ENCODE measurements around the gene EPO. TPM values are rescaled to one million over a fixed set of nuclear protein-coding genes. Genes with fewer than 3 reads are reported as not detected.

The EPO gene
- total RNA-seq, result not detected

DNA sequence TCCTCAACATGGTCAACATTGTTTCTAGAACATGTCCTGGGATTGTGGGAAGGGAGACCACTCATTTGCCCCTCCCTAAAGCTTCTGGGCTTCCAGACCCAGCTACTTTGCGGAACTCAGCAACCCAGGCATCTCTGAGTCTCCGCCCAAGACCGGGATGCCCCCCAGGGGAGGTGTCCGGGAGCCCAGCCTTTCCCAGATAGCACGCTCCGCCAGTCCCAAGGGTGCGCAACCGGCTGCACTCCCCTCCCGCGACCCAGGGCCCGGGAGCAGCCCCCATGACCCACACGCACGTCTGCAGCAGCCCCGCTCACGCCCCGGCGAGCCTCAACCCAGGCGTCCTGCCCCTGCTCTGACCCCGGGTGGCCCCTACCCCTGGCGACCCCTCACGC is at the start of gene EPO:
EPO (plus strand) TSS at position 190 of the 392 bp plus-strand sequence. CDS start 513 bp downstream, outside the sequence.
- no peak for ATAC-seq

DNA sequence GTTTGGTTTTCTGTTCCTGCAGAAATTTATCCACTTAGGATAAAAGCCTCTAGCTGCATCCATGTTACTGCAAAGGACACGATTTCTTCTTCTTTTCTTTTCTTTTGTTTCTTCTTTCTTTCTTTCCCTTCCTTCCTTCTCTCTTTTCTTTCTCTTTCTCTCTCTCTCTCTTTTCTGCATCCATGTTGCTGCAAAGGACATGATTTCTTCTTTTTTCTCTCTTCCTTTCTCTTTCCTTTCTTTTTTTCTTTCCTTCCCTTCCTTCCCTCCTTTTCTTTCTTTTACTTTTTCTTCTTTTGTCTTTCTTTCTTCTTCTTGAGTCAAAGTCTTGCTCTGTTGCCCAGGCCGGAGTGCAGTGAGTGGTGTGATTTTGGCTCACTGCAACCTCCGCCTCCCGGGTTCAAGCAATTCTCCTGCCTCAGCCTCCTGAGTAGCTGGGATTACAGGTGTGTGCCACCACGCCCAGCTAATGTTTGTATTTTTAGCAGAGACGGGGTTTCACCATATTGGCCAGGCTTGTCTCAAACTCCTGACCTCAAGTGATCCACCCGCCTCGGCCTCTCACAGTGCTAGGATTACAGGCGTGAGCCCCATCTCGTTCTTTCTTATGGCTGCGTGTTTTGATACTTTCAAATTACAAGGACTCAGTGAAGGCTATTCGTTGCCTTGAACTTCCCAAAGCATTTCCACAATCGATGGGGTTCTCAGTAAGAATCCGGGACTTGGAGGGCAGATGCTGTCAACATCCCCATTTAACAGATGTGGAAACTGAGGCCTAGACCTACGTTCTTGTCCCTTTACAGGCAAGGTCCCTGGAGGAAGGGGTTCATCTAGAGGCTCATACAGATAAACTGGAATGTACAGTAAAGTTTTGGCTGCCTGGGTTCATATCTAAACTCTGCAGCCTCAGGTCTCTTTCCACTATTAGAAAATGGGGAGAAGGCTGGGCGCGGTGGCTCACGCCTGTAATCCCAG is 48.6 kb upstream of the EPO start:
- ATAC-seq, result no peak

DNA sequence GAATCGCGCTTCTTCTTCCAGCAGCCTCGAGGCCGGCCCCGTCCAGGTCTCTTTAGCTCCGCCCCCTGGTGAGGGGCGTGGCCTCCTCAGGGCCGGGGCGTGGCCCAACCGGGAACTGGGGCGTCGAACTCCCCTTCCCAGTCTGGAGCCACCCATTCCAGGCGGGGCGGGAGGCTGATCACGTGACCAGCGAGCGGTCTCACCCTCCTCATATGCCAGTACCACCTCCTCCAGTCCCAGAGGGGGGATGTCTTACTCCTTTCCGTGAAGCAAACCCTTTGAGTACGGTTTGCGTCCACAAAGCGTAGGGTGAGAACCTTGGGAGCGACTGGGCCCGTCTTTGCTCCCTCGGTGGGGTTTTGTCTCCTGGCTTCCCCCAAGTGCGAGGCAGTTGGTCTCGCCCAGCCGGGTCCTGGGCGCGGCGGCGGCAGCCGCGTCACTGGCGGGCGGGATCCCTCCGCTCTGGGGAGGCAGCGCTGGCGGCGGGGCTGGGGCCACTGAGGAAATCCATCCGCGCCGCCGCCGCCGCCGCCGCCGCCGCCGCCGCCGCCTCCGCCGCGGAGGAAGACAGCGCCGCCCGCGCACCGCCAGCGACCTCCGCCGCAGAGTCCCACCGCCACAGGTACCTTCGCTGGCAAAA is 46.8 kb upstream of the EPO start, which contains the start of gene GNB2:
GNB2 (plus strand) TSS at position 439 of the 640 bp plus-strand sequence. CDS start 2,526 bp downstream, outside the sequence.
- peak; percentile 87 for ATAC-seq

DNA sequence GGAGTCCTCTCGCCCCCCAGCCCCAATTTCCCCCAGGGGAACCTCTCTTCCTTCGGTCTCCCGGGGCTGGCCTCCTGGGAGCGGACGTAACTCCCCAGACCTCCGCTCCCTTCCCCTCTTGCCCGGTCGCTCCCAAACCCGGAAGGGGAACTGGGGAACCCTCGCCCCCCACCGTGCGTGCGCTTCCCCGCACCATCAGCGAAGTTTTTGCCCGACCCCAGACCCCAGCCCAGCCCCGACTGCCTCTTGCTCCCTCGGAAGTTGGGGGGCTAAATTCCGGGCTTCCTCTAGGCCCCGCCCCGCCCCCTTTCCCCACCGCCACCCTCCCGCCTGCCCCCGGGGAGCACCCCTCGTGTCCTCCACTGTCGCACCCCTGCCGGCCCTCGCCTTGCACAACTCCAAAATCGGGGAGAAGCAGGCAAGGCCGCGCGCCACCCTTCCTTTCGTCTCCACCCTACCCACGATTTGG is 46.3 kb upstream of the EPO start:
- peak; percentile 0 for ATAC-seq

DNA sequence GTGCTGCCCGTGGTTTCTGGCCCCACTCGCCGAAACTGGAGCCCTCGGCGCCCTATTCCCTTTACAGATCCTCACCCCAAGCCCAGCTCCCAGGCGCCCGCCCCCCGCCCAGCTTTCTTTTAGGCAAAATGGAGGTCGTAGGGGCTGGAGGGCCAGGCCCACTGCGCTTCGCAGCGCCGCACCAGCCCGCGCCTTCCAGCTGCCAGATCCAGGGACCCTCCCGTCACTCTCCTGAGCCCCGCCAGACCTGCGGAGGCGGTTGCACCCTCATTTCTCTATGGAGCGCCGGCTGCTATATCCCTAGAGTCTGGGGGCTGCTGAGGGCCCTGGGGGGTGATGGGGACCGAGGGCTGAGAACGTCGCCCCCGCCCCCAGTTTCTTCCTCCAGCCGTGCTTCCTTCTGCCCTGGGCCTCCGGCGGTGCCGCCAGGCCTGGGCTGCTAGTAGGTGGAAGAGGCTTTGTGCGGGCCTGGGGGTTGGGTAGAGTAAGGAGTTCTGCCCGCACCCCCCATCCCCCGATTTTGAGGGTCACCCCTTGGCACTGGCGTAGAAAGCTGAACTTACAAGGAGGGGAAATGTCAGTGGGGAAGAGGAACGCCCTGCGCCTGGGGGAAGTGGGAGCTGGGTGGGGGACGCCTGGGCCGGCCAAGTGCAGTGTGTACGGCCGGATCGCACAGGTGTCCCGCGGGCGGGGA is 45.7 kb upstream of the EPO start:
- no peak for ATAC-seq

DNA sequence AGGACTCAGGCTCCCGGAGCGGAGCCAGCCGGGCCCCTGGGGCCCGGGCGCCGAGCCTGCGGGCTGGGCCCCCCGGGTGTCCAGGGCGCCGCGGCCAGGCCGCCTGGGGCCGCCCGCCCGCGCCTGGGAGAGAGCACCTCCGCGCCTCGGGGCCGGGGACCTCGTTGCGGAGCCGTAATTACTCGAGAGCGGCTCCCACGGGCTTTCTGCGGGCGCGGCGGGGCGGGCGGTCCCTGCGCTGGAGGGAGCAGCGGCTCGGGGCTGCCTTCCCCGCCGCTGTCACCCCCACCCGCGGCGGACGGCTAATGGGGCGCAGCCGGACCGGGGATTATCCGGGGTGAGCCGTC is 45.2 kb upstream of the EPO start:
- no peak for ATAC-seq

DNA sequence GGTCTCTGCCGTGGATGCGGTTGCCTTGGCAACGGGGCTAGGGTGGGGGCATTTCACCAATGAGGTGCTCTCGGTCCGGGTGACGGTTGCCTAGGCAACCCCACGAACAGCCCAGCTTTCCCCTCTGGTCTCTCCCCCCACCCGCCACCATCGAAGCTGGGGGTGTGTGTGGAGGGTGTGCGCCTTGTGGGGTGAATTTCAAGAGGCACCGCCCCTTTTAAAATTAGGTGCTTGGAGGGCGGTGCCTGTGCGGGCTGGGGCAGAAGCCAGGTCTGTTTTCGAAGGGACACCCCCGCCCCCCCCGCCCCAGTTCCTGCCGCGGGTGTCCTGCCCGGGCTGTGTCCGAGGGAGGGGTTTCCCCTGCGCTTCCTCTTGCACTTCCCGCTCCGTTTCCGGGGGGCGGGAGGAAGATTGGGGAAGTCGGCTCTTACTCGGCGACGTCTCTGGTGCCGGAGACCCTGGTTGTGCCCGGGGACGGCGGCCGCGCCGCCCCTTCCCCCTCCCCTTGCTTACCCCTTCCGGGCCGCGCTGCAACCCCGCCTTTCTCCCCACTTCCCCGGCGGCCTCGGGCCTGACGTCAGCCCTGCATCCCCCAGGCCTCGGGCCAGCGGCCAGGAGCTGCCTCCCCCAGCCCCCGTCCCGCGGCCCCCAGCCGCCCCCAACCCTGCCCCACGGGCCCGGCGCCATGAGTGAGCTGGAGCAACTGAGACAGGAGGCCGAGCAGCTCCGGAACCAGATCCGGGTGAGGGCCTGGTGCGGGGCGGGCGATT is 44.5 kb upstream of the EPO start:
- peak; percentile 51 for ATAC-seq

DNA sequence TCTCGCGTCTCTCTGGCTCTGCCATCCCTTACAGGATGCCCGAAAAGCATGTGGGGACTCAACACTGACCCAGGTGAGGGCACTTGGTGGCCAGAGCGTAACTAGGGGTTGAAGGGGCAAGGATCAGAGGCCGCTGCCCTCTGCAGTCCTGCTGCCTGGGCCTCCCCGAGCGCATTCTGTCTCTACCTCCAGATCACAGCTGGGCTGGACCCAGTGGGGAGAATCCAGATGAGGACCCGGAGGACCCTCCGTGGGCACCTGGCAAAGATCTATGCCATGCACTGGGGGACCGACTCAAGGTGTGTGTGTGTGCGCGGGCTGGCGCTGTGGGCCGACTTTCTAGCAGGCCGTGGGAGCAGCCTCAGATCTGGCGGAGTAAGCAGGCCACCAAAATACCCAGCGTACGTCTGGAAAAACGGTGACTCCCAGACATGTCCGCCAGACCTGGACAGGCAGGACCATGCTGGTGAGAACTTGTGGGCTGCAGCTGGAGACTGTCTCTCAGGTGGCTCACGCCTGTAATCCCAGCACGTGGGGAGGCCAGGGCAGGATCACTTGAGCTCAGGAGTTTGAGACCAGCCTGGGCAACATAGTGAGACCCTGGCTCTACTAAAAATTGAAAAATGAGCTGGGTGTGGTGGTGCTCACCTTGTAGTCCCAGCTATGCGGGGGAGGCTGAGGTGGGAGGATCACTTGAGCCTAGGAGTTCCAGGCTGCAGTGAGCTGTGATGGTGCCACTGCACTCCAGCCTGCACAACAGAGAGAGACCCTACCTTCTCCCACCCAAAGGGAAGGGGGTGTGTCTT is 43.6 kb upstream of the EPO start:
- no peak for ATAC-seq

DNA sequence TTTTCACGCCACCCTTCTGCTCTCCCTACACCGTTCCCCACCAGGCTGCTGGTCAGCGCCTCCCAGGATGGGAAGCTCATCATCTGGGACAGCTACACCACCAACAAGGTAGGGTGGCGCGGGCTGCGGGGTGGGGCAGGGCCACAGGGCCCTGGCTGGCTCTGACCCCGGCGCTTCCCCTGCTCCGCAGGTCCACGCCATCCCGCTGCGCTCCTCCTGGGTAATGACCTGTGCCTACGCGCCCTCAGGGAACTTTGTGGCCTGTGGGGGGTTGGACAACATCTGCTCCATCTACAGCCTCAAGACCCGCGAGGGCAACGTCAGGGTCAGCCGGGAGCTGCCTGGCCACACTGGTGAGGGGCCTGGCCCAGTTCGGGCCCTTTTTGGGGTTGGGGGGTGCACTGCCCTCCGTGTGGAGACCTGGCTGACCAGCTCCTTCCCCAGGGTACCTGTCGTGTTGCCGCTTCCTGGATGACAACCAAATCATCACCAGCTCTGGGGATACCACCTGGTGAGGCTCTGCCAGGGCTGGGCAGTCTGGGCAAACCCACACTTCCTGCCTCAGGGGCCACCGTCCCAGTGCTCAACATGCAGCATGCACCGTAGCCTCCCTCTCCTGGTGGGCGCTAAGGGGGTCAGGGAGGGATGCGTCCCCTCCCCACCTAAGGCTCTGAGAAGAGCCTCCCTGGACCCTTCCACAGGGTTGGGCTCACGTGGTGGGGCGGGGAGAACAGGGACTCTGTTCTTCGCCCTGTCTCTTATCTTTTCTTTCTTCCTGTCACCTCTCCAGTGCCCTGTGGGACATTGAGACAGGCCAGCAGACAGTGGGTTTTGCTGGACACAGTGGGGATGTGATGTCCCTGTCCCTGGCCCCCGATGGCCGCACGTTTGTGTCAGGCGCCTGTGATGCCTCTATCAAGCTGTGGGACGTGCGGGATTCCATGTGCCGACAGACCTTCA is 42.7 kb upstream of the EPO start:
- ATAC-seq, result no peak

DNA sequence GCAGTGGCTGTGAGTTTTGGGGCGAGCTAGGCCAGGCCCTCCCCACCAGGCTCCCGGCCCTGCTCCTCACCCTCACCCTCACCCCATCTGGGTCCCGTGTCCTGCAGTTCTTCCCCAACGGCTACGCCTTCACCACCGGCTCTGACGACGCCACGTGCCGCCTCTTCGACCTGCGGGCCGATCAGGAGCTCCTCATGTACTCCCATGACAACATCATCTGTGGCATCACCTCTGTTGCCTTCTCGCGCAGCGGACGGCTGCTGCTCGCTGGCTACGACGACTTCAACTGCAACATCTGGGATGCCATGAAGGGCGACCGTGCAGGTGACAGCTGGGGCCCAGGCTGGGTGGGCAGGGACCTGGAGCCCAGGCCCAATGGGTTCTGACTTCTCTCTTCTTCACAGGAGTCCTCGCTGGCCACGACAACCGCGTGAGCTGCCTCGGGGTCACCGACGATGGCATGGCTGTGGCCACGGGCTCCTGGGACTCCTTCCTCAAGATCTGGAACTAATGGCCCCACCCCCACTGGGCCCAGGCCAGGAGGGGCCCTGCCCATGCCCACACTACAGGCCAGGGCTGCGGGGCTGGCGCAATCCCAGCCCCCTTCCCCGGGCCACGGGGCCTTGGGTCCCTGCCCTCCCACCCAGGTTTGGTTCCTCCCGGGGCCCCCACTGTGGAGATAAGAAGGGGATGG is 41.8 kb upstream of the EPO start:
- ATAC-seq, result no peak

DNA sequence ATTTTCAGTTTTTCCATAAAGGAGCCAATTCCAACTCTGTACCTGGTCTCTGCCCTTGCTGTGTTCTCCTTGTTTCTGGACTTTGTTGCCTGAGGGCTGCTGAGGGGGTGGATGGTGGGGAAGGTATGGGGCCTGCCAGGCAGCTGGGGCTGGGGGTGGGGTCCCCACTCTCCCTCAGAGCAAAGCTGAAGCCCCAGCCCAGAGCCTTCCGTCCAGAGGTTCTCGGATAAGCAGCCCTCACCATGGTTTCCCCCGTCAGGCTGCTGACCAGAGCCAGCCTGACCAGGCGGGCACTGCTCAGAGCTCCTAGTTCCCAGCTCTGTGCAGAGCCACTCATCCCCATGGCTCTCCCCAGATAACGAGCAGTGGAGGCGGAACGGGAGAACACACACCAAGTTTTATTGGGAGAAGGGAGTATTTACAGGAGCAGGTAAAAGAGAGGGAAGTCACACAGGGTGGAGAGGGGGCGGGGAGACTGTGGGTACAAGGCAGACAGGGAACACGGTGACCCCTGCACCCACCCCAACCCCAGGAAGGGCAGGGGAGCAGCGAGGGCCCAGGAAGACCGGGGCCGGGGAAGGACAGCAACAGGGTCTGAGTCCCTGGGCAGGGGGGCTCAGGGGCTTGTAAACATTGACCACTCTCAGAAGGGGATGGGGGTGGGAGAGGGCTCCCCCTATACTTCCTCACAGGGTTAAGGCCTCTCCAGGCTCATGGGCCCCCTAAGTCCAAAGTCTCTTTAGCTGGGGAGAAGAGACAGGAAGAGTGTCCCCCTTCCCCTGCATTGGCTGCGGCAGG is 40.9 kb upstream of the EPO start:
- ATAC-seq, result no peak

DNA sequence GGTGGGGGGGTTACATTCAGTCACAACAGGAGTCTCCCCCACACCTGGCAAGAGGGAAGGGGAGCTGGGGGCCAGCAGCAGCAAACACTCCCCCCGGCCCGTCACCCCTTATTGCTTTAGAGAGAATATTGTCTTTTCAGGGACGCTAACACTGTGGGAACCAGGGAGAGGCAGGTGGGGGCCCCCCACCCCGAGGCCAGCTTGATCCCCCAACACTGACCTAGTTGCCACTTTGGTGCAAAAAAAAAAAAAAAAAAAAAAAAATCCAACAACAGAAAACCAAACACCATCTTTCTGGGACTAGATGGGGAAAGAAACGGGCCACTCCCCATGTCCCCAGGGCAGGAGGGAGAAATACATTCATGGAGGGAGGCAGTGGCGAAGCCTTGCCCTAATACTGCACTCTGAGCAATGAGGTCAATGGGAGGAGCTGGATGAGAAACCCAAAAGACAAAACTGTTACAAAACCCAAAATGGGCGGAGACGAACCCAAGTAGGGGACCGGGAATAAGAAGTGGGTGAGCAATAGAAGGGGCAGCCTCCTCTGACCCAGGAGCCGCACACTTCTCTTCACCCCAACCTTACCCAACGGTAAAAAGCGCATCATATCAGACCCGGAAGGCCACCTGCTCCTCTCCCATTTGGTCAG is 40.2 kb upstream of the EPO start:
- peak; percentile 51 for ATAC-seq

DNA sequence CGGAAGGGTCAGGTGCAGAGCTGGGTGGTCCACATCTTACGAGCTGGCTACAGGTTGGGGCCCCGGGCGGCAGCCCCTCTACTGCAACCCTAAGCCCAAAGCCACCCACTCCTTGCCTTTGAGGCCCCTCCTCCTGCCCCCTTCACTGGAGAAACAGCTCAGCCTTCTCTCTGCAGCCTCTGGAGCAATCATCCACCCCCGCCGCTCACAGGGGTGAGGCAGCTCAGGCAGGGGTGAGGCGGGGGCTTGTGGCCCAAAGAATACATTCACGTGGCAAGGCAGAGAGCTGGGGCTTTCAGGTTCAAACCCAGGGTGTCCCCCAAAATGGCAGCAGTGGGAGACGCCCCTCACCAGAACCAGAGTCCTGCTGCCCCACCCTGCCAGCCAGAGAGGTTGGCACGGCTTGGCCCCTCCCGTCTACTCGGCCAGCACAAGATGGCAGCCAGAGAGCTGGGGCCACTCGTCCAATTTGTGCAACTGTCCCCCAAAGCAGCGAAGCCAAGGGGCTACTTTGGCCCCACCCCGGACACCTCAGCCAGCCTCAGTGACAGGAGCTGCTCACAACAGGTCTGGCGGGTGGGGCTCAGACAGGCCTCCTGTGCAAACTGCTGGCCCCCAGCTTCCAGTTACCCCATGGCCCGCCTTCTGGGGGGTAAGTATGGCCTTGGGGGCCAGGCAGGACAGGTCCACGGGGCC is 39.5 kb upstream of the EPO start:
- no peak for ATAC-seq

DNA sequence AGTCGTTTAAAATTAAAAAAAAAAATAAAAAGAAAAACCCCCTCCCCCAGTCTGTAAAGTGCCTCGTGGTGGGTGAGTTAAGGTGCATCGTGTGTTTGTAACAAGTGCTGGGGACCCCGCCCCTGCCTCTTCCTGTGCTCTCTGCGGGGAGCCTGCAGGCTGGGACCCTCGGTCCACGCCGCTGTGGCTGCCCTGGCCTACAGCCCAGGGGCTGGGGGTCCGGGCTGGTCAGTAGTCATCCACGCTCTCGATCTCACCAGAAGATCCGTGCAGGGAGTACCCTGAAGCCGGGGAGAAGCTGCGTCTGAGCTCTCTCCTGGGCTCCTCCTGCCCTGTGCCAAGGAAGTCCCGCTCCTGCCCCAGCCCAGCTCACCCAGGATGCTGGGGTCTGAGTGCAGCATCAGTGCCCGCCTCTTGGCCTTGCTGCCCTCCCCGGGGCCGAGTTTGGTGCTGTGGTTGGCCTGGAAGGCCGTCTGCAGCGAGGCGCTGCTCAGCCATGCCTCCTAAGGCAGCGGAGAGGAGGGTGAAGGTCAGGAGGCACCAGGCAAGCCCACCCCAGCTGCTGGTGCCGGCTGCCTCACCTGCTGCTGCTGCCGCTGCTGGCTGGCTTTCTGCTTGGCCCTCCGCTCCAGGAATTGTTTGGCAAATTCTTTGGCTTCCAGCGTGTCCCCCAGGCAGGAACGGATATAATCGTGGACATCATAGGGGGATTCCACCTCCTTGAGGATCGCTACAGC is 38.6 kb upstream of the EPO start:
- ATAC-seq, result peak; percentile 0

DNA sequence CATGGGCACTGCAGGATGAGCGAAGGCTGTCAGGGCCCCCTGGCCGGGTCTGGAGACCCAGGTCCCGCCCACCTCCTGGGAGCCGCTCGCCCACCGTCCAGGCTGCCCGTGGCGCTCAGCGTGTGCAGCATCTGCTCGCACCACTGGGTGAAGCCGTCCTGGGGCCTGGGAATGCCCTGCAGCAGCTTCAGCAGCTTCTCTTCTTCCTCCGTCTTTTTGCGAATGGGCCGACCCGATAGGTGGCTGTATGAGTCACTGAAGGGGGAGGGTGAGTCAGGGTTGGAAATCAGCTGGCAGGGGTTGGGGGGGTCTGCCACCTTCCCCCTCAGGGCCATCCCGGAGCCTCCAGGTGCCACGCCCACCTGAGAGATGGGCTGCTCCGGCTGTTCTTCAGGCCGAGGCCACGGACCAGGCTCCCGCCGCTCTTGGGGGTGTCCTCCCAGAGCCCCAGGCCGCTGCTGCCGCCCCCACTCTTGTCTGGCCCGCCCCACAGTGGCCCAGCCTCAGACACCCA is 38.0 kb upstream of the EPO start:
- ATAC-seq, result no peak

DNA sequence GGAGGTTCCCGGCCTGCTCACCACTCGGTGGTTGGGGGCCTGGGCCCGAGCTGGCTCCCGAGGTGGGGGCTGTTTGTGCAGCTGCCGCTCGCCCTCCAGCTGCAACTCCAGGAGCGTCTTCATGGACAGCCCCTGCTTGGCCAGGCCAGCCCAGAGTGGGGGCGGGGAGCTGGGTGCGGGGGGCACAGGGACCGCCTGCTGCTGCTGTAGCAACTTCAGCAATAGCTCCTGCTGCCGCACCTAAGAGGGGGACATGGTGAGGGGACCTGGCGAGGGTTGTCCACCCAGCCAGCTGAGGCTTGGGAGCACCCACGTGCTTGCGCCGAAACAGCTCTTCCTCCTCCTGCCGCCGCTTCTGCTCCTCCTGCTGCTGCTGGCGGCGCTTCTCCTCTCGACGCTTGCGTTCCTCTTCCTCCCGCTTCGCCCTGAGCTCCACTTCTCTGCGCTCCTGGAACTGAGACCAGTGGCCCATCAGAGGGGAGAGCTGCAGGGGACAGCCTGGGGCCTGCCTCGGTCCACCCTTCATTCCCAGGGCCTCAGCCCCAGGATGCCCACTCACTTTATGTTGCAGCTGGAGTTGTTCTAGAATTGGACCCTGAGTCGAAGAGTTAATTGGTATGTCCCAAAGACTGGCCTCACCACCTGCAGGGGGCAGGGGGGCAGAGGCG is 37.1 kb upstream of the EPO start:
- no peak for ATAC-seq

Measured in esophagus mucosa (tissue), 1 donor.